Body of pancreas (tissue), 4 donors: ENCODE measurements around the gene TOMM70. TPM values are rescaled to one million over a fixed set of nuclear protein-coding genes. Genes with fewer than 3 reads are reported as not detected.
"Not testable (repeated sequence)": the region's sequence is repeated elsewhere in the genome, so short reads cannot be mapped to it uniquely, and the experiment has no call there.

Source experiments
- ATAC-seq: fragments of 150-250 bp; one replicate; pipeline ENCODE4 v1.9.1; 2016
- DNase-seq, 4 donors: peaks; one replicate each; pipeline ENCODE4 v3.0.0-alpha.2; 2019
- H3K27ac ChIP-seq, 4 donors: fragments of 200-600 bp; sonication (generic); 1 replicate in 3 of 4; 2 replicates in 1 of 4; pipeline versions ENCODE4 v1.5.1 to v1.6.1; 2016 to 2019; ENCODE audit warnings: mild to moderate bottlenecking in 1 of 4, mixed read lengths in 1 of 4, moderate library complexity in 1 of 4
- H3K27me3 ChIP-seq, 2 donors: fragments of 200-600 bp; sonication (generic); one replicate each; pipeline ENCODE4 v1.6.0; 2016; ENCODE audit warnings: mild to moderate bottlenecking in 1 of 2
- H3K36me3 ChIP-seq, 2 donors: fragments of 200-600 bp; sonication (generic); replicated peaks in 1 of 2; 2 replicates each; pipeline ENCODE4 v1.5.1; 2016; ENCODE audit warnings: low read depth in 2 of 2; ENCODE audit not compliant: insufficient read depth in 1 of 2
- H3K4me1 ChIP-seq: fragments of 200-600 bp; sonication (generic); one replicate; pipeline ENCODE4 v1.6.0; 2016
- H3K4me3 ChIP-seq, 2 donors: fragments of 200-600 bp; sonication (generic); 1 replicate in 1 of 2; 2 replicates in 1 of 2; pipeline ENCODE4 v1.5.1; 2016 to 2019
- H3K9me3 ChIP-seq, 3 donors: fragments of 200-600 bp; sonication (generic); 1 replicate in 2 of 3; 2 replicates in 1 of 3; pipeline ENCODE4 v1.5.1; 2016
- CTCF ChIP-seq, 7 experiments: fragments of 450-650 bp in 4 of 7; fragments of 200-600 bp in 3 of 7; sonication (generic) in 3 of 7; IDR thresholded peaks; one replicate each; pipeline ENCODE4 v1.5.1; 2016 to 2019; ENCODE audit warnings: antibody characterized with exemption in 7 of 7
- POLR2A ChIP-seq, 3 donors: fragments of 450-650 bp; IDR thresholded peaks; one replicate each; pipeline ENCODE4 v1.6.1; 2016; ENCODE audit warnings: antibody characterized with exemption in 3 of 3, mild to moderate bottlenecking in 2 of 3
- WGBS, 2 donors: methylation state at CpG; one replicate each; pipeline ENCODE4 v1.1.5; 2017; 5-methylcytosine and 5-hydroxymethylcytosine counted together
- intact Hi-C: fragments of 100-400 bp; cut with DNase I; formaldehyde crosslinking; loops from one replicate; pipeline ENCODE4 v1.15.1; 2023
- total RNA-seq, 2 donors: library from RNA; depleted of rRNA; stranded (reverse); fragments of >200 nt; gene quantifications; one replicate each; pipeline ENCODE4 v1.1.0, GENCODE V29; 2016

TOMM70 gene
- 10 to 100 TPM; 17.1 to 25.9 TPM for total RNA-seq

- peak within 1 kb of the TSS; percentile 70 to 91 (median 84) for H3K27ac ChIP-seq
- H3K4me3 ChIP-seq: peak within 1 kb of the TSS; percentile 87 to 90
- no peaks in the 10 kb centered on the region for H3K27me3 ChIP-seq
- ATAC-seq: peak; percentile 96
- H3K36me3 ChIP-seq: no peaks in the 10 kb centered on the region
- WGBS, 2 donors: 0% methylated on average over 38 to 62 of the region's 64 CpGs
- TF ChIP-seq POLR2A (IDR thresholded peaks at IDR 0.05) (peak; percentile 72 to 97 (median 96)), CTCF (IDR thresholded peaks at IDR 0.05) (peak in 1 of 7 experiments; percentile 4)
- intact Hi-C loops: no loop called here
- H3K4me1 ChIP-seq: peaks cover 43% of the 10 kb centered on the region
- DNase-seq: peak; percentile 98 to 99 (median 98)
- H3K9me3 ChIP-seq: no peaks in the 10 kb centered on the region
These were observed at the start of gene TOMM70, which contains the start of gene LNP1 for GRCh38 chr3:100400780-100401673. Gene TOMM70 (minus strand): TSS chr3:100401089. CDS start chr3:100400949, 140 bp downstream. Gene LNP1 (plus strand): TSS chr3:100401539. CDS start chr3:100429730, 28,191 bp downstream.

GRCh38 chr3:100449214-100449613 is 48.3 kb upstream of the TOMM70 start:
- no peak for ATAC-seq

GRCh38 chr3:100448079-100448478 is 47.2 kb upstream of the TOMM70 start:
- Histone ChIP-seq H3K27ac (no peak overlapping the region), H3K36me3 (no peaks in the 10 kb centered on the region), H3K9me3 (no peaks in the 10 kb centered on the region), H3K4me1 (peaks cover 20% of the 10 kb centered on the region), H3K4me3 (no peak overlapping the region), H3K27me3 (no peaks in the 10 kb centered on the region)
- WGBS, 2 donors: 36 to 53% methylated on average over 1 of the region's 1 CpG
- DNase-seq (no peak), ATAC-seq (no peak)
- no peak for TF ChIP-seq CTCF (IDR thresholded peaks at IDR 0.05)
- no peak for TF ChIP-seq POLR2A (IDR thresholded peaks at IDR 0.05)
- intact Hi-C loops: no loop called here

More at GRCh38 chr3:100449214-100449613, 48.3 kb upstream of the TOMM70 start:
- TF ChIP-seq POLR2A (IDR thresholded peaks at IDR 0.05) (no peak), CTCF (IDR thresholded peaks at IDR 0.05) (no peak)
- no peak overlapping the region for H3K27ac ChIP-seq
- H3K27me3 ChIP-seq: no peaks in the 10 kb centered on the region
- H3K9me3 ChIP-seq: no peaks in the 10 kb centered on the region
- no peak for DNase-seq
- intact Hi-C loops: no loop called here
- H3K36me3 ChIP-seq: no peaks in the 10 kb centered on the region
- 19 to 41% methylated on average over 2 of the region's 2 CpGs for WGBS, 2 donors
- no peak overlapping the region for H3K4me3 ChIP-seq
- H3K4me1 ChIP-seq: peaks cover 20% of the 10 kb centered on the region

GRCh38 chr3:100447067-100447466 is 46.2 kb upstream of the TOMM70 start:
- H3K4me3 ChIP-seq, H3K27ac ChIP-seq, ATAC-seq, H3K27me3 ChIP-seq, H3K36me3 ChIP-seq, H3K9me3 ChIP-seq, intact Hi-C loops, DNase-seq: not testable (repeated sequence)
- 94 to 100% methylated on average over 3 of the region's 3 CpGs for WGBS, 2 donors
- peaks cover 20% of the 10 kb centered on the region for H3K4me1 ChIP-seq

- DNase-seq (no peak), ATAC-seq (no peak)
- no peak for TF ChIP-seq POLR2A (IDR thresholded peaks at IDR 0.05)
- no peak for TF ChIP-seq CTCF (IDR thresholded peaks at IDR 0.05)
- no peaks in the 10 kb centered on the region for H3K9me3 ChIP-seq
- H3K27me3 ChIP-seq: no peaks in the 10 kb centered on the region
- no peak overlapping the region for H3K27ac ChIP-seq
- peaks cover 23% of the 10 kb centered on the region for H3K4me1 ChIP-seq
- no peaks in the 10 kb centered on the region for H3K36me3 ChIP-seq
- H3K4me3 ChIP-seq: no peak overlapping the region
- intact Hi-C loops: no loop called here
These were observed 42.8 kb upstream of the TOMM70 start for GRCh38 chr3:100443690-100444089.
